ENCODE results near the gene TMC1.

TMC1 gene

GRCh38 chr9:72552356-72552755 lies 30.9 kb downstream of the TMC1 start:
- no peaks in the 10 kb centered on the region for H4K20me1 ChIP-seq (ENCODE audit: insufficient read depth, low read length, poor library complexity, severe bottlenecking)
- H3K9ac ChIP-seq (ENCODE audit: low read depth, low read length, poor library complexity, severe bottlenecking) = no peak overlapping the region
- no peaks in the 10 kb centered on the region for H3K4me1 ChIP-seq (ENCODE audit: insufficient read depth, low read length, poor library complexity, severe bottlenecking)
- H3K4me3 ChIP-seq (ENCODE audit: low read length, poor library complexity, severe bottlenecking) = no peak overlapping the region
- H3F3A ChIP-seq (ENCODE audit: low read depth) = no peaks in the 10 kb centered on the region
- H3K9me3 ChIP-seq (ENCODE audit: insufficient read depth, low read depth, low read length) = no peaks in the 10 kb centered on the region
- no peaks in the 10 kb centered on the region for H3K36me3 ChIP-seq (ENCODE audit: insufficient read depth, low read length)
- H3K27me3 ChIP-seq (ENCODE audit: insufficient read depth, low read length, poor library complexity, severe bottlenecking) = no peaks in the 10 kb centered on the region
- H3K9me2 ChIP-seq (replicated peaks; ENCODE audit: low read depth, low read length) = no peaks in the 10 kb centered on the region
- H2AFZ ChIP-seq (ENCODE audit: low read length) = no peak overlapping the region
- no peaks in the 10 kb centered on the region for H3K79me2 ChIP-seq (ENCODE audit: insufficient read depth, low read length)
- TF ChIP-seq EZH2phosphoT487 (IDR thresholded peaks at IDR 0.05; ENCODE audit: borderline replicate concordance) (no peak), CTCF (conservative IDR thresholded peaks at IDR 0.05; ENCODE audit: low read length) (no peak)
- no peak overlapping the region for H3K4me2 ChIP-seq (ENCODE audit: low read depth, low read length, poor library complexity, severe bottlenecking)

- Histone ChIP-seq H3K9me3 (ENCODE audit: insufficient read depth, low read depth, low read length) (no peaks in the 10 kb centered on the region), H3F3A (ENCODE audit: low read depth) (no peaks in the 10 kb centered on the region), H2AFZ (ENCODE audit: low read length) (no peak overlapping the region), H3K9me2 (replicated peaks; ENCODE audit: low read depth, low read length) (no peaks in the 10 kb centered on the region), H3K4me2 (ENCODE audit: low read depth, low read length, poor library complexity, severe bottlenecking) (no peak overlapping the region), H3K4me1 (ENCODE audit: insufficient read depth, low read length, poor library complexity, severe bottlenecking) (no peaks in the 10 kb centered on the region), H3K36me3 (ENCODE audit: insufficient read depth, low read length) (no peaks in the 10 kb centered on the region), H3K4me3 (ENCODE audit: low read length, poor library complexity, severe bottlenecking) (no peak overlapping the region), H4K20me1 (ENCODE audit: insufficient read depth, low read length, poor library complexity, severe bottlenecking) (no peaks in the 10 kb centered on the region), H3K79me2 (ENCODE audit: insufficient read depth, low read length) (no peaks in the 10 kb centered on the region), H3K9ac (ENCODE audit: low read depth, low read length, poor library complexity, severe bottlenecking) (no peak overlapping the region), H3K27me3 (ENCODE audit: insufficient read depth, low read length, poor library complexity, severe bottlenecking) (no peaks in the 10 kb centered on the region)
- TF ChIP-seq EZH2phosphoT487 (IDR thresholded peaks at IDR 0.05; ENCODE audit: borderline replicate concordance) (no peak), CTCF (conservative IDR thresholded peaks at IDR 0.05; ENCODE audit: low read length) (no peak)
These were observed 32.8 kb downstream of the TMC1 start for GRCh38 chr9:72554221-72554641.

- Histone ChIP-seq H4K20me1 (ENCODE audit: insufficient read depth, low read length, poor library complexity, severe bottlenecking) (no peaks in the 10 kb centered on the region), H3K79me2 (ENCODE audit: insufficient read depth, low read length) (no peaks in the 10 kb centered on the region), H3K27me3 (ENCODE audit: insufficient read depth, low read length, poor library complexity, severe bottlenecking) (no peaks in the 10 kb centered on the region), H3K4me2 (ENCODE audit: low read depth, low read length, poor library complexity, severe bottlenecking) (no peak overlapping the region), H2AFZ (ENCODE audit: low read length) (no peak overlapping the region), H3K9ac (ENCODE audit: low read depth, low read length, poor library complexity, severe bottlenecking) (no peak overlapping the region), H3K9me3 (ENCODE audit: insufficient read depth, low read depth, low read length) (no peaks in the 10 kb centered on the region), H3K36me3 (ENCODE audit: insufficient read depth, low read length) (no peaks in the 10 kb centered on the region), H3K9me2 (replicated peaks; ENCODE audit: low read depth, low read length) (no peaks in the 10 kb centered on the region), H3K4me3 (ENCODE audit: low read length, poor library complexity, severe bottlenecking) (no peak overlapping the region), H3K4me1 (ENCODE audit: insufficient read depth, low read length, poor library complexity, severe bottlenecking) (no peaks in the 10 kb centered on the region), H3F3A (ENCODE audit: low read depth) (no peaks in the 10 kb centered on the region)
- TF ChIP-seq CTCF (conservative IDR thresholded peaks at IDR 0.05; ENCODE audit: low read length) (no peak), EZH2phosphoT487 (IDR thresholded peaks at IDR 0.05; ENCODE audit: borderline replicate concordance) (no peak)
These were observed 36.1 kb downstream of the TMC1 start for GRCh38 chr9:72557549-72557948.
